IMR-90 (cell line): ENCODE measurements around the gene PRKCG. TPM values are rescaled to one million over a fixed set of nuclear protein-coding genes. Genes with fewer than 3 reads are reported as not detected.

Experiments used
- ATAC-seq: fragments of 200-7000 bp; cut with Tn5 transposase; 2 replicates; pipeline ENCODE4 v1.9.1; 2020; ENCODE audit warnings: low read depth, mild to moderate bottlenecking, moderate library complexity
- BruUV-seq: library from RNA; stranded (reverse); fragments of 400-500 nt; replicated peaks from 2 replicates; lab custom pipeline; 2021; lab: Mats Ljungman, UMichigan
- CTCF ChIA-PET: fragments of 300-600 bp; formaldehyde crosslinking; extraction: SDS; loops from one replicate; lab custom pipeline; 2021; ENCODE audit warnings: antibody characterized with exemption; lab: Yijun Ruan, JAX
- POLR2A ChIA-PET: fragments of 300-600 bp; sonication (Branson Sonifier 250); formaldehyde crosslinking; loops from one replicate; lab custom pipeline; 2022; ENCODE audit warnings: antibody characterized with exemption; ENCODE audit not compliant: unreplicated experiment; lab: Charles Lee
- DNase-seq: peaks from one replicate; pipeline ENCODE4 v3.0.0; 2013
- H2AFZ ChIP-seq: replicated peaks from 2 replicates; pipeline ENCODE3; 2013; ENCODE audit warnings: low read length, mild to moderate bottlenecking; ENCODE audit not compliant: poor library complexity
- H2AK5ac ChIP-seq: 2 replicates; pipeline ENCODE4 v1.6.1; 2013; ENCODE audit warnings: low read depth, low read length, inconsistent platforms
- H2AK9ac ChIP-seq: replicated peaks from 2 replicates; pipeline ENCODE3; 2013; ENCODE audit warnings: mild to moderate bottlenecking, low read depth, low read length, moderate library complexity; ENCODE audit not compliant: poor library complexity
- H2BK120ac ChIP-seq: 2 replicates; pipeline ENCODE4 v1.6.1; 2013; ENCODE audit warnings: low read depth, low read length, inconsistent platforms
- H2BK15ac ChIP-seq: 3 replicates; pipeline ENCODE4 v1.6.1; 2013; ENCODE audit warnings: low read depth, low read length, inconsistent platforms
- H2BK20ac ChIP-seq: 2 replicates; pipeline ENCODE4 v1.6.1; 2013; ENCODE audit warnings: low read depth, mild to moderate bottlenecking, inconsistent platforms, low read length, moderate library complexity
- H2BK5ac ChIP-seq: 2 replicates; pipeline ENCODE4 v1.6.1; 2013; ENCODE audit warnings: mild to moderate bottlenecking, low read depth, low read length, inconsistent platforms; ENCODE audit not compliant: poor library complexity, severe bottlenecking
- H3K14ac ChIP-seq: replicated peaks from 2 replicates; pipeline ENCODE4 v1.6.1; 2013; ENCODE audit warnings: low read depth, low read length, inconsistent platforms
- H3K18ac ChIP-seq: 2 replicates; pipeline ENCODE4 v1.6.1; 2013; ENCODE audit warnings: low read depth, low read length, control low read depth
- H3K23ac ChIP-seq: 2 replicates; pipeline ENCODE4 v1.6.1; 2013; ENCODE audit warnings: low read depth, low read length, inconsistent platforms
- H3K27ac ChIP-seq: 2 replicates; pipeline ENCODE4 v1.5.1; 2013; ENCODE audit warnings: mild to moderate bottlenecking, control low read depth, low read length; ENCODE audit not compliant: insufficient read depth
- H3K27me3 ChIP-seq: 2 replicates; pipeline ENCODE4 v1.6.1; 2013; ENCODE audit warnings: low read length; ENCODE audit not compliant: control insufficient read depth, insufficient read depth
- H3K36me3 ChIP-seq: 2 replicates; pipeline ENCODE4 v1.6.1; 2013; ENCODE audit warnings: low read length, mixed read lengths; ENCODE audit not compliant: control insufficient read depth, insufficient read depth
- H3K4ac ChIP-seq: 2 replicates; pipeline ENCODE4 v1.6.1; 2013; ENCODE audit warnings: low read depth, low read length, inconsistent platforms
- H3K4me1 ChIP-seq: 2 replicates; pipeline ENCODE4 v1.6.1; 2013; ENCODE audit warnings: low read length, mixed read lengths; ENCODE audit not compliant: control insufficient read depth, insufficient read depth
- H3K4me2 ChIP-seq: 2 replicates; pipeline ENCODE4 v1.6.1; 2013; ENCODE audit warnings: low read depth, mild to moderate bottlenecking, control low read depth, low read length, moderate library complexity
- H3K4me3 ChIP-seq: 2 replicates; pipeline ENCODE4 v1.5.1; 2013; ENCODE audit warnings: low read depth, mild to moderate bottlenecking, control low read depth, low read length, moderate library complexity; ENCODE audit not compliant: insufficient read depth
- H3K56ac ChIP-seq: 2 replicates; pipeline ENCODE4 v1.6.1; 2013; ENCODE audit warnings: low read length, inconsistent platforms; ENCODE audit not compliant: insufficient read depth; ENCODE audit errors: extremely low read depth
- H3K79me1 ChIP-seq, 2 experiments: 2 replicates each; pipeline ENCODE4 v1.6.1; 2013; ENCODE audit warnings: low read length in 2 of 2, inconsistent platforms in 1 of 2, low read depth in 1 of 2
- H3K9ac ChIP-seq: 2 replicates; pipeline ENCODE4 v1.6.1; 2013; ENCODE audit warnings: low read depth, low read length, control low read depth
- H3K9me1 ChIP-seq: 2 replicates; pipeline ENCODE4 v1.6.1; 2013; ENCODE audit warnings: low read length, inconsistent platforms; ENCODE audit not compliant: insufficient read depth
- H3K9me3 ChIP-seq: 2 replicates; pipeline ENCODE4 v1.6.1; 2013; ENCODE audit warnings: low read length; ENCODE audit not compliant: control insufficient read depth, insufficient read depth
- H4K20me1 ChIP-seq: 2 replicates; pipeline ENCODE4 v1.6.1; 2013; ENCODE audit warnings: low read length, inconsistent platforms; ENCODE audit not compliant: insufficient read depth
- H4K5ac ChIP-seq: 2 replicates; pipeline ENCODE4 v1.6.1; 2013; ENCODE audit warnings: mild to moderate bottlenecking, low read depth, low read length, control low read depth
- H4K8ac ChIP-seq, 2 experiments: 2 replicates each; pipeline ENCODE4 v1.6.1; 2013; ENCODE audit warnings: low read depth in 2 of 2, low read length in 2 of 2, control low read depth in 1 of 2, inconsistent platforms in 1 of 2
- H4K91ac ChIP-seq: 2 replicates; pipeline ENCODE4 v1.6.1; 2013; ENCODE audit warnings: low read depth, low read length, inconsistent platforms; ENCODE audit not compliant: insufficient read depth
- BHLHE40 ChIP-seq: fragments of 150-350 bp; IDR thresholded peaks from 2 replicates; pipeline ENCODE4 v1.6.1; 2016; ENCODE audit warnings: mild to moderate bottlenecking, low read depth, low read length
- CHD1 ChIP-seq: IDR thresholded peaks from 2 replicates; pipeline ENCODE4 v1.6.1; 2012; ENCODE audit warnings: low read depth, low read length, improper control_type of control experiment
- ELK1 ChIP-seq: fragments of 150-350 bp; IDR thresholded peaks from 2 replicates; pipeline ENCODE4 v1.6.1; 2016; ENCODE audit warnings: low read depth, mild to moderate bottlenecking, low read length, moderate library complexity, borderline replicate concordance
- MAFK ChIP-seq: IDR thresholded peaks from 2 replicates; pipeline ENCODE4 v1.6.1; 2012; ENCODE audit warnings: low read depth, low read length, improper control_type of control experiment
- MAZ ChIP-seq: IDR thresholded peaks from 2 replicates; pipeline ENCODE4 v1.6.1; 2012; ENCODE audit warnings: low read depth, mild to moderate bottlenecking, low read length, improper control_type of control experiment, moderate library complexity, borderline replicate concordance
- MXI1 ChIP-seq: IDR thresholded peaks from 2 replicates; pipeline ENCODE4 v1.6.1; 2012; ENCODE audit warnings: low read depth, mild to moderate bottlenecking, low read length, moderate library complexity, borderline replicate concordance
- POLR2A ChIP-seq: IDR thresholded peaks from 2 replicates; pipeline ENCODE4 v1.6.1; 2012; ENCODE audit warnings: mild to moderate bottlenecking, low read depth, low read length
- RAD21 ChIP-seq: IDR thresholded peaks from 2 replicates; pipeline ENCODE4 v1.6.1; 2012; ENCODE audit warnings: low read length, improper control_type of control experiment
- RCOR1 ChIP-seq: IDR thresholded peaks from 2 replicates; pipeline ENCODE4 v1.6.1; 2012; ENCODE audit warnings: mild to moderate bottlenecking, low read length, improper control_type of control experiment; ENCODE audit not compliant: insufficient replicate concordance
- RFX5 ChIP-seq: IDR thresholded peaks from 2 replicates; pipeline ENCODE4 v1.8.0; 2012; ENCODE audit warnings: low read depth, mild to moderate bottlenecking, low read length, moderate library complexity
- SMC3 ChIP-seq: fragments of 150-350 bp; IDR thresholded peaks from 2 replicates; pipeline ENCODE4 v1.6.1; 2016; ENCODE audit warnings: low read depth, mild to moderate bottlenecking, antibody characterized with exemption, low read length, moderate library complexity
- WGBS, 2 experiments: methylation state at CpG; one replicate each; pipeline versions ENCODE4 v1.1.5 to v1.1.7; 2013; ENCODE audit warnings: missing lambda C conversion rate in 2 of 2; ENCODE audit not compliant: insufficient read length in 1 of 2; ENCODE audit errors: extremely low coverage in 2 of 2; 5-methylcytosine and 5-hydroxymethylcytosine counted together
- dilution Hi-C: fragments of 300-500 bp; cut with HindIII; formaldehyde crosslinking; loops from one replicate; pipeline ENCODE4 v1.14.3; 2018; ENCODE audit warnings: low sequenced_read_pairs; ENCODE audit not compliant: unreplicated experiment
- in situ Hi-C: fragments of 300-500 bp; cut with MboI; formaldehyde crosslinking; loops from 3 replicates; pipeline ENCODE4 v1.14.3; 2019; ENCODE audit warnings: low sequenced_read_pairs, inconsistent platforms, mixed read lengths
- intact Hi-C: fragments of 100-400 bp; cut with micrococcal nuclease; formaldehyde crosslinking; loops from 2 replicates; pipeline ENCODE4 v1.10.0; 2022
- polyA plus RNA-seq, 3 experiments: library from polyadenylated mRNA; depleted of rRNA; stranded (reverse); fragments of >200 nt; gene quantifications; 2 replicates each; pipeline ENCODE4 v1.2.3, GENCODE V29; 2012; ENCODE audit warnings: low replicate concordance in 1 of 3
- total RNA-seq: library from RNA; depleted of rRNA; stranded (reverse); fragments of >200 nt; gene quantifications from 2 replicates; pipeline ENCODE4 v1.2.3, GENCODE V29; 2012
- TF ChIP-seq, protein P1 (sequence below): fragments of 150-350 bp; IDR thresholded peaks from 2 replicates; pipeline ENCODE4 v1.6.1; 2017; ENCODE audit warnings: mild to moderate bottlenecking, antibody characterized with exemption, low read length, low read depth

Gene PRKCG
- total and polyA plus RNA-seq, 2 of the 4 experiments (the other 2 are of a cell fraction), result not detected

GRCh38 chr19:53951436-53951835 lies 69.4 kb downstream of the PRKCG start:
- intact Hi-C loops, result no loop called here

More at GRCh38 chr19:53951436-53951835, 69.4 kb downstream of the PRKCG start:
- H3K23ac ChIP-seq, result no peak overlapping the region
- ChIA-PET CTCF (no interaction called here), POLR2A (no interaction called here)
- no TSS peak for BruUV-seq
- no peak overlapping the region for H2BK5ac ChIP-seq
- no peaks in the 10 kb centered on the region for H3K9me1 ChIP-seq
- TF ChIP-seq MAZ (no peak), RAD21 (no peak), RFX5 (no peak), MAFK (no peak), POLR2A (no peak), RCOR1 (no peak), ELK1 (no peak), SMC3 (no peak), MXI1 (no peak), BHLHE40 (no peak), CHD1 (no peak)
- TF ChIP-seq, protein P1, sequence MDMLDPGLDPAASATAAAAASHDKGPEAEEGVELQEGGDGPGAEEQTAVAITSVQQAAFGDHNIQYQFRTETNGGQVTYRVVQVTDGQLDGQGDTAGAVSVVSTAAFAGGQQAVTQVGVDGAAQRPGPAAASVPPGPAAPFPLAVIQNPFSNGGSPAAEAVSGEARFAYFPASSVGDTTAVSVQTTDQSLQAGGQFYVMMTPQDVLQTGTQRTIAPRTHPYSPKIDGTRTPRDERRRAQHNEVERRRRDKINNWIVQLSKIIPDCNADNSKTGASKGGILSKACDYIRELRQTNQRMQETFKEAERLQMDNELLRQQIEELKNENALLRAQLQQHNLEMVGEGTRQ, result no peak
- dilution Hi-C loops (no loop called here), in situ Hi-C loops (no loop called here)
- no peaks in the 10 kb centered on the region for H4K20me1 ChIP-seq
- H3K9ac ChIP-seq, result no peak overlapping the region
- no peak overlapping the region for H3K4me3 ChIP-seq
- no peak overlapping the region for H2AK5ac ChIP-seq
- no peak overlapping the region for H4K91ac ChIP-seq
- H3K79me1 ChIP-seq, result no peaks in the 10 kb centered on the region
- H2AFZ ChIP-seq, result no peak overlapping the region
- no peak overlapping the region for H2BK20ac ChIP-seq
- H3K4ac ChIP-seq, result no peak overlapping the region
- no peak overlapping the region for H3K27ac ChIP-seq
- no CpG with 5 or more reads among the region's 11 CpGs for WGBS, 2 experiments
- peaks cover 1% of the 10 kb centered on the region; the same call in 1 of the 2 replicates for H3K27me3 ChIP-seq
- no peak overlapping the region for H4K8ac ChIP-seq
- no peaks in the 10 kb centered on the region for H3K36me3 ChIP-seq
- H3K14ac ChIP-seq, result no peak overlapping the region
- no peak overlapping the region for H2BK120ac ChIP-seq
- H2AK9ac ChIP-seq, result no peak overlapping the region
- no peak for DNase-seq
- H3K9me3 ChIP-seq, result no peaks in the 10 kb centered on the region; the same call in 1 of the 2 replicates
- no peak for ATAC-seq
- H3K4me1 ChIP-seq, result no peaks in the 10 kb centered on the region
- no peak overlapping the region for H3K4me2 ChIP-seq
- no peak overlapping the region for H3K18ac ChIP-seq
- H4K5ac ChIP-seq, result no peak overlapping the region
- no peak overlapping the region for H2BK15ac ChIP-seq
- H3K56ac ChIP-seq, result no peak overlapping the region
